ENCODE results near the gene HAVCR1. TPM values are rescaled to one million over a fixed set of nuclear protein-coding genes. Genes with fewer than 3 reads are reported as not detected.
"Not testable (repeated sequence)": the region's sequence is repeated elsewhere in the genome, so short reads cannot be mapped to it uniquely, and the experiment has no call there.

HAVCR1 gene
- polyA plus RNA-seq, 1 donor (not counting 4 experiments of a cell fraction or from before 2014, with no cell fraction given) = not detected

DNA sequence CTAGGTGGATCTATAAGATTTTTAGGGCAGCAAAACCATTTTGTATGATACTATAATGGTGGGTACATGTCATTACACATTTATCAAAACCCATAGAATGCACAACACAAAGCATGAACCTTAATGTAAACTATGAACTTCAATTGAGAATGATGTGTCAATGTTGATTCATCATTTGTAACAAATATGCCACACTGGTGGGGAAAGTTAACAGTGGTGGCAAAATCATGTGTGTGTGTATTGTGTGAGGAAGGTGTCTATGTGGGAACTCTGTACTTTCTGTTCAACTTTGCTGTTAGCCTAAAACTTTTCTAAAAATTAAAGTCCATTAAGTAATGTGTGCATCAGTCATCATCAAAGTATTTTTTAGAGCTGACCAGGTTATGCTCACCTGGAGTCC lies 38.9 kb downstream of the HAVCR1 start:
- TF ChIP-seq, protein P1, sequence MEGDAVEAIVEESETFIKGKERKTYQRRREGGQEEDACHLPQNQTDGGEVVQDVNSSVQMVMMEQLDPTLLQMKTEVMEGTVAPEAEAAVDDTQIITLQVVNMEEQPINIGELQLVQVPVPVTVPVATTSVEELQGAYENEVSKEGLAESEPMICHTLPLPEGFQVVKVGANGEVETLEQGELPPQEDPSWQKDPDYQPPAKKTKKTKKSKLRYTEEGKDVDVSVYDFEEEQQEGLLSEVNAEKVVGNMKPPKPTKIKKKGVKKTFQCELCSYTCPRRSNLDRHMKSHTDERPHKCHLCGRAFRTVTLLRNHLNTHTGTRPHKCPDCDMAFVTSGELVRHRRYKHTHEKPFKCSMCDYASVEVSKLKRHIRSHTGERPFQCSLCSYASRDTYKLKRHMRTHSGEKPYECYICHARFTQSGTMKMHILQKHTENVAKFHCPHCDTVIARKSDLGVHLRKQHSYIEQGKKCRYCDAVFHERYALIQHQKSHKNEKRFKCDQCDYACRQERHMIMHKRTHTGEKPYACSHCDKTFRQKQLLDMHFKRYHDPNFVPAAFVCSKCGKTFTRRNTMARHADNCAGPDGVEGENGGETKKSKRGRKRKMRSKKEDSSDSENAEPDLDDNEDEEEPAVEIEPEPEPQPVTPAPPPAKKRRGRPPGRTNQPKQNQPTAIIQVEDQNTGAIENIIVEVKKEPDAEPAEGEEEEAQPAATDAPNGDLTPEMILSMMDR (optimal IDR thresholded peaks at IDR 0.05 in 1 of 3, IDR thresholded peaks at IDR 0.05 in 1 of 3, conservative IDR thresholded peaks at IDR 0.05 in 1 of 3; ENCODE audit: extremely low read depth in 1 of 3, insufficient read depth in 2 of 3, low read length in 3 of 3) = no peak
- no peak for TF ChIP-seq EZH2 (IDR thresholded peaks at IDR 0.05; ENCODE audit: low read length)
- Histone ChIP-seq H3K4me2 (ENCODE audit: control insufficient read depth, extremely low read depth, insufficient read depth, low read depth, low read length) (no peak overlapping the region), H3K9me1 (ENCODE audit: control insufficient read depth, extremely low read depth, insufficient read depth, low read length) (no peaks in the 10 kb centered on the region), H3K9me3 (ENCODE audit: control insufficient read depth, low read depth, low read length) (no peaks in the 10 kb centered on the region), H3K4me1 (ENCODE audit: control insufficient read depth, extremely low read depth, insufficient read depth, low read length) (no peaks in the 10 kb centered on the region), H3K9ac (ENCODE audit: control insufficient read depth, extremely low read depth, insufficient read depth, low read length) (no peak overlapping the region), H3K27ac (ENCODE audit: control insufficient read depth, insufficient read depth, low read length) (no peak overlapping the region), H2AFZ (ENCODE audit: control insufficient read depth, low read length) (no peak overlapping the region), H4K20me1 (ENCODE audit: control insufficient read depth, extremely low read depth, insufficient read depth, low read length) (no peaks in the 10 kb centered on the region), H3K36me3 (ENCODE audit: control insufficient read depth in 2 of 2, extremely low read depth in 1 of 2, insufficient read depth in 2 of 2, low read length in 2 of 2) (no peaks in the 10 kb centered on the region), H3K79me2 (ENCODE audit: control insufficient read depth, insufficient read depth, low read length) (no peaks in the 10 kb centered on the region), H3K27me3 (ENCODE audit: control insufficient read depth, extremely low read depth, insufficient read depth, low read length) (no peaks in the 10 kb centered on the region), H3K4me3 (ENCODE audit: control insufficient read depth in 2 of 3, extremely low read depth in 1 of 3, insufficient read depth in 2 of 3, low read depth in 1 of 3, low read length in 3 of 3) (no peak overlapping the region)
- dilution Hi-C loops (cut with MboI; ENCODE audit: extremely low pct_ligation_motif_present, low sequenced_read_pairs) = no loop called here
- DNase-seq (ENCODE audit: low read depth, low spot score) = no peak
- no peak for FAIRE-seq

DNA sequence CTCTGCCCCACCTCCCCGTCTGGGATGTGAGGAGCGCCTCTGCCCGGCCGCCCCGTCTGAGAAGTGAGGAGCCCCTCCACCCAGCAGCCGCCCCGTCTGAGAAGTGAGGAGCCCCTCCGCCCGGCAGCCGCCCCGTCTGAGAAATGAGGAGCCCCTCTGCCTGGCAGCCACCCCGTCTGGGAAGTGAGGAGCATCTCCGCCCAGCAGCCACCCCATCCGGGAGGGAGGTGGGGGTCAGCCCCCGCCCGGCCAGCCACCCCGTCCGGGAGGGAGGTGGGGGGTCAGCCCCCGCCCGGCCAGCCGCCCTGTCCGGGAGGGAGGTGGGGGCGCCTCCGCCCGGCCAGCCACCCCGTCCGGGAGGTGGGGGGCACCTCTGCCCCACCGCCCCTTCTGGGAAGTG lies 44.8 kb downstream of the HAVCR1 start:
- H3K9ac ChIP-seq (ENCODE audit: control insufficient read depth, extremely low read depth, insufficient read depth, low read length); FAIRE-seq; H3K9me1 ChIP-seq (ENCODE audit: control insufficient read depth, extremely low read depth, insufficient read depth, low read length); H3K79me2 ChIP-seq (ENCODE audit: control insufficient read depth, insufficient read depth, low read length); H3K27me3 ChIP-seq (ENCODE audit: control insufficient read depth, extremely low read depth, insufficient read depth, low read length); H4K20me1 ChIP-seq (ENCODE audit: control insufficient read depth, extremely low read depth, insufficient read depth, low read length); H3K9me3 ChIP-seq (ENCODE audit: control insufficient read depth, low read depth, low read length); H2AFZ ChIP-seq (ENCODE audit: control insufficient read depth, low read length); DNase-seq (ENCODE audit: low read depth, low spot score); H3K4me3 ChIP-seq (ENCODE audit: control insufficient read depth in 2 of 3, extremely low read depth in 1 of 3, insufficient read depth in 2 of 3, low read depth in 1 of 3, low read length in 3 of 3); H3K4me1 ChIP-seq (ENCODE audit: control insufficient read depth, extremely low read depth, insufficient read depth, low read length); H3K27ac ChIP-seq (ENCODE audit: control insufficient read depth, insufficient read depth, low read length); dilution Hi-C loops (cut with MboI; ENCODE audit: extremely low pct_ligation_motif_present, low sequenced_read_pairs); H3K36me3 ChIP-seq (ENCODE audit: control insufficient read depth in 2 of 2, extremely low read depth in 1 of 2, insufficient read depth in 2 of 2, low read length in 2 of 2); H3K4me2 ChIP-seq (ENCODE audit: control insufficient read depth, extremely low read depth, insufficient read depth, low read depth, low read length): not testable (repeated sequence)

DNA sequence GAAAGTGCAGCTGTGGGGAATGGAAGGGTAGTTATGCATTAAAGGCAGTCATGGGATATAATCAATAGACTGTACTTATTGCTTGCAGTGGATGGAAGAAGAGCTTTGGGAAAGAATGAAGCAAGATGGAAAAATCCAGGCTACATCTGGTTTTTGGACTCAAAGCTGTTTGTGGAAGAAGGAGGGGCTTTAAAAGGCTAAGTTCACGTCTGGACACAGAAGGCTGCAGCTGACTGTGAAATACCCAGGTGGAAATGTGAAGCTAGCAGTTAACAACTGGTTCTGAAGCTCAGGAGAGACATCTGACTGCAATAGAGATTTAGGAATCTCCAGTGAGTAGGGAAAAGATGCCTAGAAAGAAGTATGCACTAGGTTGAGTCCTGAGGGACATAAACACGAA lies 52.7 kb downstream of the HAVCR1 start:
- no peak overlapping the region for H3K27ac ChIP-seq (ENCODE audit: control insufficient read depth, insufficient read depth, low read length)
- no peaks in the 10 kb centered on the region for H3K79me2 ChIP-seq (ENCODE audit: control insufficient read depth, insufficient read depth, low read length)
- FAIRE-seq (no peak), DNase-seq (ENCODE audit: low read depth, low spot score) (no peak)
- dilution Hi-C loops (cut with MboI; ENCODE audit: extremely low pct_ligation_motif_present, low sequenced_read_pairs) = no loop called here
- no peaks in the 10 kb centered on the region for H3K4me1 ChIP-seq (ENCODE audit: control insufficient read depth, extremely low read depth, insufficient read depth, low read length)
- no peaks in the 10 kb centered on the region for H4K20me1 ChIP-seq (ENCODE audit: control insufficient read depth, extremely low read depth, insufficient read depth, low read length)
- TF ChIP-seq, protein P1 (optimal IDR thresholded peaks at IDR 0.05 in 1 of 3, IDR thresholded peaks at IDR 0.05 in 1 of 3, conservative IDR thresholded peaks at IDR 0.05 in 1 of 3; ENCODE audit: extremely low read depth in 1 of 3, insufficient read depth in 2 of 3, low read length in 3 of 3) = no peak
- TF ChIP-seq EZH2 (IDR thresholded peaks at IDR 0.05; ENCODE audit: low read length) = no peak
- H3K9me1 ChIP-seq (ENCODE audit: control insufficient read depth, extremely low read depth, insufficient read depth, low read length) = no peaks in the 10 kb centered on the region
- no peak overlapping the region for H3K9ac ChIP-seq (ENCODE audit: control insufficient read depth, extremely low read depth, insufficient read depth, low read length)
- H3K4me2 ChIP-seq (ENCODE audit: control insufficient read depth, extremely low read depth, insufficient read depth, low read depth, low read length) = no peak overlapping the region
- H3K4me3 ChIP-seq (ENCODE audit: control insufficient read depth in 2 of 3, extremely low read depth in 1 of 3, insufficient read depth in 2 of 3, low read depth in 1 of 3, low read length in 3 of 3) = no peak overlapping the region
- H3K36me3 ChIP-seq (ENCODE audit: control insufficient read depth in 2 of 2, extremely low read depth in 1 of 2, insufficient read depth in 2 of 2, low read length in 2 of 2) = no peaks in the 10 kb centered on the region
- H3K27me3 ChIP-seq (ENCODE audit: control insufficient read depth, extremely low read depth, insufficient read depth, low read length) = no peaks in the 10 kb centered on the region
- no peaks in the 10 kb centered on the region for H3K9me3 ChIP-seq (ENCODE audit: control insufficient read depth, low read depth, low read length)
- no peak overlapping the region for H2AFZ ChIP-seq (ENCODE audit: control insufficient read depth, low read length)
